ENCODE results near the gene FAM120A.

The FAM120A gene

GRCh38 chr9:93582550-93582949, 131.1 kb downstream of the FAM120A start:
- intact Hi-C loops (cut with DNase I): no loop called here
- DNase-seq: peak in 4 of 42 donors; percentile 6 to 34 (median 16)

DNA sequence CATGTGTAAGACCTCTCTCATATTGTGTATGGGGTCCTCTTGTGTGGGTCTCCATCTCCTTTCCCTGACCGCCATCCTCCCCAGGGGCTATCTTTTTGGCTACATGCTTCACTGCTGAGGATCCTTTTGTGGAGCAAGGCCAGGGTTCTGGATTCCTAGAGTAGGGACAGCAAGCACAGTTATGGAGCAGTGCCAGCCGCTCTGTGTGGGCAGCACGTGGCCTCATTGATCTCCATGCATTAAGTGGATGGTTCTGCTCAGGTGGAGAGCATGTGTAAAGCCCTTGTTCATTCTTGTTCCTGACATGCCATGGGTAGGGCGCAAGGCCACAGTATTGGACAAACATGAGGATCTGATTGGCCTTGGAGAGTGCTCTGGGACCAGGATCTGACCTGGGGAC, 133.8 kb downstream of the FAM120A start:
- peak in 5 of 42 donors; percentile 4 to 33 (median 13) for DNase-seq
- intact Hi-C loops (cut with DNase I): no loop called here

- peak in 1 of 42 donors; percentile 37 for DNase-seq
- intact Hi-C loops (cut with DNase I): no loop called here
Observed at GRCh38 chr9:93585695-93586094, 134.2 kb downstream of the FAM120A start.

- peak in 4 of 42 donors; percentile 2 to 29 (median 14) for DNase-seq
- intact Hi-C loops (cut with DNase I): no loop called here
Observed at GRCh38 chr9:93586290-93587057, 135.0 kb downstream of the FAM120A start.

DNA sequence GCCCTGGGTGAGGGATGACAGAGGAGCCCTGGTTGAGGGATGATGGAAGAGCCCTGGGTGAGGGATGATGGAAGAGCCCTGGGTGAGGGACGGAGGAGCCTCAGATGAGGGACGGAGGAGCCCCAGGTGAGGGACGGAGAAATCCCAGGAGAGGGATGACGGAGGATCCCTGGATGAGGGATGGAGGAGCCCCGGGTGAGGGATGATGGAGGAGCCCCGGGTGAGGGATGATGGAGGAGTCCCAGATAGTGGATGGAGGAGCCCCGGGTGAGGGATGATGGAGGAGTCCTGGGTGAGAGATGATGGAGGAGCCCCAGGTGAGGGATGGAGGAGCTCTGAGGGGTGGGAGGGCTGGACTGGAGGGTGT, 135.8 kb downstream of the FAM120A start:
- no peak for DNase-seq
- intact Hi-C loops (cut with DNase I): no loop called here

DNA sequence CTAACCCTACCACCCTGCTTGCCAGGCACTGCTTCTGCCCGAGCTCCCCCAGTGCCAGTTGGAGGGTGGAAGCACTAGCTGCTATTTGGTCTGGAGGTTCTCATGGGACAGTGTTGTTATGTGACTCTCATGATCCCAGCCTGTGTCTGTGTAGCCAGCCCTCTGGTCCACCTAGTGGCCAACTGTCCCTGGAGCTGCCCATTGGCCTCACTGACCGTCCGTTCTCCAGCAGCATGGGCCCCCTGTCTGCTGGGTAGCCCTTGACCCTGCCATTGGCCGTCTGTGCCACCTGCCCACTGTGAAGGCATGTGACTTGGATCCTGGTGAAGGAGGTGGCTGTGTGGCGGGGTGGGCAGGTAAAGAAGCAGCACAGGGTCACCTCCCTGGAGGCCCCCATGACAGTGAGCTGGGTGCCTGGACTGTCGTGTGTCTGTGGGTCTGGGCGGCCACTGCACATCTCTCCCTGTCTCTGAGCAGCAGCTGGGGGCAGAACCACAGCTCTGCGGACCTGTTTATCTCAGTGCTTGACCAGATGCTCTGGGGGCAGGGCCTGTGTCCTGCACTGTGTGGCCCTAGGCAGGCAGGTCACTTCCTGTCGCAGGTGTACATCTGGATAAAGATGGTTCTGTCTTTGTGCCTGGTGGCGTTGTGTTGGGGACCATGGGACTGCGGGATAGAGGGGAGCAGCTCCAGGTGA, 136.3 kb downstream of the FAM120A start:
- DNase-seq: peak in 1 of 42 donors; percentile 14
- intact Hi-C loops (cut with DNase I): no loop called here

- intact Hi-C loops (cut with DNase I): no loop called here
- peak in 1 of 42 donors; percentile 10 for DNase-seq
Observed at GRCh38 chr9:93588641-93589609, 137.4 kb downstream of the FAM120A start.

GRCh38 chr9:93589688-93590087, 138.2 kb downstream of the FAM120A start:
- intact Hi-C loops (cut with DNase I): no loop called here
- peak in 3 of 42 donors; percentile 10 to 41 (median 14) for DNase-seq

GRCh38 chr9:93590609-93591234, 139.2 kb downstream of the FAM120A start:
- DNase-seq: peak in 4 of 42 donors; percentile 7 to 36 (median 23)
- intact Hi-C loops (cut with DNase I): no loop called here

DNA sequence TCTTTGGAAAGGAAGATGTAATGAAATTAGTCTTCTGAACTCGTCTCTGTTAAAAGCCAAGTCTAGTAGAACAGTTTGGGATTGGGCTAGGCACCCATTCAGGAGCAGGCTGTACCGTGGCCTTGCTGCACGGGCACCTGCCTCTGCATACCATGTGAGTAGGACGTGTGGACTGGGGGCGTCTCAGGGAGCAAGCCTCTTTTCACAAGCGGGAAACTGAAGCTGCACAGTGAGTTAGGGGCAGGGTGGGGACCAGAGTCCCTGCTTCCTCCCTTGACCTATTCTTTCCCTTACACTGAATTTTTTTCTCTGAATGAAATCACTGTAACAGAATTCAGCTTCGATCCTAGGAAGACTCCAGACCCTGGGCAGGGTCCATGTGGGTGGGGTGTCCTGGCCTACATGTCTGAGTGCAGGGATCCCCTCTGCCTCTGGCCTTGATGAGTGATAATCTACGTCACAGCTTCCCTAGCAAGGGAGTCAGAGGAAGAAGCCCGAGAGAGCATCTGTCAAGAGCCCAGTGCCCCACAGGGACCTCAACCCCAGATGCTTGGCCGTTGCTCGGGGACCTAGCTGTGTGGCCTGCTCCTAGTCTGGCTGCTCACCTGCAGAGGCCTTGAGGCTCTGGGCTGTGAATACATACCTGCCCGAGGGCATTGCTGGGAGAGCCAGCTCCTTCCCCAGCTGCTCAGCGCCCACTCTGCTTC, 140.0 kb downstream of the FAM120A start:
- peak in 6 of 42 donors; percentile 8 to 51 (median 25) for DNase-seq
- intact Hi-C loops (cut with DNase I): no loop called here

- intact Hi-C loops (cut with DNase I): no loop called here
- DNase-seq: peak in 3 of 42 donors; percentile 7 to 31 (median 13)
Observed at GRCh38 chr9:93592008-93592642, 140.6 kb downstream of the FAM120A start.

DNA sequence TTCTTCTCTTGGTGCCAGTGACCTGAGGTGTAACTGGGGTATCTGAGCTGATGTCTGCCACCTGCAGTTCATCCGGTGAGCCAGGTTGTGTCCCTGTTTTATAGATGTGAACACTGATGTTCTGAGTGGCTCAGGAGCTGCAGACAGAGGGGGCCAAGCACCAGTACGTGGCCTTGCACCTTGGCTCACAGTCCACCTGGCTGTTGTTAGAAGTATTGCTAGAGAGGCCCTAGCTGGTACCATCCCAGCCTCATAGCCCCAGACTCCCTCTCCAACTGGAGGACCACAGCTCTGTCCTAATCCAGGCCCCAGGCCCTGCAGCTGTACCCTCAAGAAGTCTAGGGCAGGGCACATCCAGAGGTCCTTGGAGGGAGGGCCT, 141.1 kb downstream of the FAM120A start:
- DNase-seq: peak in 7 of 42 donors; percentile 8 to 45 (median 20)
- intact Hi-C loops (cut with DNase I): no loop called here

DNA sequence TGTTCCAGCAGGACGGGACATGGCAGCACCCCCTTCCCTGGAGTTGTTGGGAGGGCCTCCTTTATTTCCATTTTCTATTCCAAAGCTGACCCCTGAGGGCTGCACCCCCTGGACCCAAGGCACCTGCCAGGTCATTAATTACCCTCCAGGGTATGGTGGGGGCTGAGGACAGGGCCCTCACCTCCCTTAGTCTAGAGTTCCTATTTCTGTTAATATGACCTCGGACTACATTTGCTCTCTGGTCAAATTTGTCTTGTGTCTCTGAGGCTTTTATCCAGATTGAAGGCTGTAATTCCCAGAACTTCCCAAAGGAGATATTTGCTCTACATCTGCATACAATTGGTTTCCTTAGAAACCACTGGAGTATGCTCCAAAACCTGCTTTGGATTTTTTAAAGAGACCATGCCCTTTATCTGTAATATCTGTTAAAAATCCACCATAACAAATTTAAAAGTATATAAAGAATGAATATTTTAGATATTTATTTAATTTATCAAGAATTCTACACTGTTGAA, 141.7 kb downstream of the FAM120A start:
- DNase-seq: peak in 2 of 42 donors; percentile 1 to 35
- intact Hi-C loops (cut with DNase I): no loop called here

DNA sequence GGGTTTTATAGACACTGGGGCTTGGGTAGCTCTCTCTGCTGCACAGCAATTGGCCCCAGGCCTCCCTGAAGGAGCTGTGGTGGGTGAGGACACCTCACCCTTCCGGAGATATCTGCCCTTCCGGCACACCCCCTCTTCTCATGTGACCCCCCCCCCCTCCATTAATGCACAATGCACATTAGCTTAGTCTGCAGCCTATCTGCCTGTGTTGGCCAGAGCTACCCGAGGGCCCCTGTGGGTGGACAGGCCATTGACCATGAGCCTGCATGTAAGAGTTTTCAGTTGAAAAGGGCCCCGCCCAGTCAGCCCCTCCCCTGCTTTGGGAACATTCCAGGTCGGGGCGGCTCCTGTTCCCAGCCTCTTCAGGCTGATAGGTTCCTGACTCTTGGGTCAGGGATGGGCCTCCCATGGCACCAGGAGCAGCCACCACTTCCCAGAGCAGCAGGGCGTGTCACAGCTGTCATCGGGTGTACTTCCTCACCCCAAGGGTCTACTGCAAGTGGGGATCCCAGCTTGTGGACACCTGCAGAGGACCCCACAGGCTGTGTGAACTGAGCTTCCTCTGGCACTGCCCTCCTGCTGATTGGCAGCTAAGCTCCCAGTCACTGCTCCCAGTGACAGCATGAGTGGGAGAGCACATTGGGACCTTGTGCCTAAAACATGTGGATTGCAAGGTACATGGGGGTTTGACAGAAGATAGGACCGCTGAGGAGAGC, 142.7 kb downstream of the FAM120A start:
- intact Hi-C loops (cut with DNase I): no loop called here
- DNase-seq: peak in 8 of 42 donors; percentile 1 to 42 (median 20)

- intact Hi-C loops (cut with DNase I): no loop called here
Observed at GRCh38 chr9:93595461-93595860, 144.0 kb downstream of the FAM120A start.

DNA sequence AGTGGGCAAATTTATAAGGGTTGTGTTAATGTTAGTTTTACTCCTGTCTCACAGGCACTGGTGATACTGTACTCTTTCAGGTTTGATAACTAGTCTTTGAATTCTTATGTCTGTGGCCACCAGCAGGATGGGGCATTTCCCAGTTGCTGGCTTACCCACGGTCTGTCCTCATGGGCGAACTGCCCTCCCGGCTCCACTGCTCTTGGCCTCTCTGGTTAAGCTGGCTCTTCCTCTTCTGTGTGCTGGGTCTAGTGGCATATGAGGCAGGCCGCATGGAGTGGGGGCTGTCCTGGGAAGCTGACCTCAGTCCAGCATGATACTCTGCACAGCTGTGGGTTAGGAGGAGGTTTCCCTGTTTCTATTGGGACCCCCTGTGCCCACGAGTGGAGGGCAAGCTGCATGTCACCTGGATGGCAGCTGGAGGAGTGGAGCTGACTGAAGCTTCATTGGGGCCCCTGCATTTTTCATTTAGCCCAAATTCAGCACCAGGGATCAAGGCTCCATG, 144.4 kb downstream of the FAM120A start:
- intact Hi-C loops (cut with DNase I): no loop called here
- DNase-seq: peak in 5 of 42 donors; percentile 1 to 24 (median 16)

More at GRCh38 chr9:93595461-93595860, 144.0 kb downstream of the FAM120A start:
- peak in 6 of 42 donors; percentile 5 to 24 (median 14) for DNase-seq
